Karpas-422 (cell line): Measurements from ENCODE around the gene MYO3A. TPM values are rescaled to one million over a fixed set of nuclear protein-coding genes. Genes with fewer than 3 reads are reported as not detected.

ENCODE experiments used
- DNase-seq: peaks from one replicate; pipeline ENCODE4 v3.0.0-alpha.2; 2015
- H2AFZ ChIP-seq: fragments of 200-600 bp; sonication (generic); 2 replicates; pipeline ENCODE4 v1.6.1; 2014; ENCODE audit warnings: antibody characterized with exemption, low read length, mixed read lengths
- H3K27ac ChIP-seq: fragments of 200-600 bp; sonication (generic); 2 replicates; pipeline ENCODE4 v1.5.1; 2014; ENCODE audit warnings: mild to moderate bottlenecking, low read length, moderate library complexity
- H3K27me3 ChIP-seq: fragments of 200-600 bp; sonication (generic); 2 replicates; pipeline ENCODE4 v1.6.1; 2014; ENCODE audit warnings: low read length, mixed read lengths
- H3K36me3 ChIP-seq: fragments of 200-600 bp; sonication (generic); 2 replicates; pipeline ENCODE4 v1.6.1; 2014; ENCODE audit warnings: low read length, mixed read lengths; ENCODE audit not compliant: insufficient read depth
- H3K4me1 ChIP-seq: fragments of 200-600 bp; sonication (generic); 2 replicates; pipeline ENCODE4 v1.6.1; 2014; ENCODE audit warnings: mild to moderate bottlenecking, low read length, mixed read lengths
- H3K4me2 ChIP-seq: fragments of 200-600 bp; sonication (generic); 2 replicates; pipeline ENCODE4 v1.6.1; 2014; ENCODE audit warnings: low read length, low read depth, mild to moderate bottlenecking; ENCODE audit not compliant: poor library complexity, severe bottlenecking
- H3K4me3 ChIP-seq: fragments of 200-600 bp; sonication (generic); 2 replicates; pipeline ENCODE4 v1.5.1; 2014; ENCODE audit warnings: mild to moderate bottlenecking, antibody characterized with exemption, low read length, mixed read lengths
- H3K79me2 ChIP-seq: fragments of 200-600 bp; sonication (generic); 2 replicates; pipeline ENCODE4 v1.6.1; 2014; ENCODE audit warnings: mild to moderate bottlenecking, low read length, mixed read lengths
- H3K9ac ChIP-seq: fragments of 200-600 bp; sonication (generic); 2 replicates; pipeline ENCODE4 v1.6.0; 2014; ENCODE audit warnings: low read length
- H3K9me2 ChIP-seq: fragments of 200-600 bp; sonication (generic), shearing (Covaris generic); replicated peaks from 2 replicates; pipeline ENCODE4 v1.6.0; 2014; ENCODE audit warnings: mild to moderate bottlenecking, low read length, moderate library complexity; ENCODE audit not compliant: insufficient read depth
- H3K9me3 ChIP-seq: fragments of 300-700, 200-600 bp; sonication (generic); 2 replicates; pipeline ENCODE4 v1.6.1; 2014; ENCODE audit warnings: low read length, mixed read lengths
- H4K20me1 ChIP-seq: fragments of 200-600 bp; sonication (generic); 2 replicates; pipeline ENCODE4 v1.6.1; 2014; ENCODE audit warnings: mild to moderate bottlenecking, antibody characterized with exemption, low read length, low read depth; ENCODE audit not compliant: insufficient read depth
- total RNA-seq: library from RNA; depleted of rRNA; stranded (reverse); fragments of >200 nt; shearing (Covaris generic); gene quantifications from 2 replicates; pipeline ENCODE4 v1.2.3, GENCODE V29; 2014; ENCODE audit warnings: low replicate concordance

Gene MYO3A
- total RNA-seq, 1 experiment from 2014 or later: not detected

DNA sequence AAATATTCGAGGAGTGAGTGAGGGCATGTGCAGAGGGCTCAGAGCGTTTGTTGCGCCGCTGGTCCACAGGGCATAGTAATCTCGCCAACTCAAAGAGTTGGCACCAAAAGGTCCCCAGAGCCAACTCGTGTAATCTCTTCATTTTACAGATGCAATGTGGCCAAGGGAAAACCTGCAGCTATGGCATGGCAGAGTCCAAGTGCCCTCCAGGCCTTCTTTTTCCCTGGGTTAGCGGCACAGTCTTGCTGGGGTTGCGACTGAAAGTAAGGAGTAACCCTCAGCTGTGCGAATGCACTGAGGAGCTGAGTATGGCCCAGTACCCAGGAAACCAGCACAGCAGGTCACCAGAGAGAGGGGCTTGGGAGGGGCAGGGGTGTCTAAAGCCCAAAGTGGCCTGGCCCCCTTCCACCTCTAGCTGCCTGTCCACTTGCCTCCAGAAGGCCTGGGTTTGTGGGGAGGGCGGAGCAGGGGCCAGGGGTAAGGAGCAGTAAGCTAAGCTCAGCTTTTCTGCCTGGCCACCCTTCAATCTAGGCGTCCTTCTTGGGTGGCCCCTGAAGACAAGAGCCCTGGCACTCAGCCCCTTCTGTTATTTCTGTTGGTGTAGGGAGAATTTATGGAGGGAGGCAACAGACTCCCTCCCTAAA, 279.2 kb downstream of the MYO3A start:
- Histone ChIP-seq H3K9me3 (no peaks in the 10 kb centered on the region), H3K27ac (no peak overlapping the region), H3K27me3 (no peaks in the 10 kb centered on the region), H4K20me1 (no peaks in the 10 kb centered on the region), H3K4me2 (no peak overlapping the region), H3K36me3 (no peaks in the 10 kb centered on the region), H3K9ac (no peak overlapping the region), H2AFZ (no peak overlapping the region), H3K4me1 (no peaks in the 10 kb centered on the region), H3K4me3 (no peak overlapping the region), H3K79me2 (no peaks in the 10 kb centered on the region), H3K9me2 (no peaks in the 10 kb centered on the region)
- no peak for DNase-seq

DNA sequence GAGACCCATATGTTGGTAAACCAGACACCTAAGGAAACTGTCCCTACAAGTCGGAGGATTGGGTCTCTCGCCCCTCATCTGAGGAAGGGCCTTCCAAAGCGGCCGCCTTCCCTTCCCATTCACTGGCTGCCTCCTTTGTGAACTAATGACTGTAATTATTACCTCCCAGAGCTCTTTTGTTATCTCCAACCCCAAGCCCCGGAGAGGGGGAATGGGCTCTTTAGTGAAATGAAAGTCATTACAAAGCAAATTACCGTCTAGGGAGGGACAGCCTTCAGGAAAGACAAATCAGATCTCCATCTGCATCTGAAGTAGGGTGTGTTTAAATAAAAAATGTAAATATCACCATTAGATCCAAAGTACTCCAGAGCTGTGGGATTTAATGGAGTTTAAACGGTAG, 280.0 kb downstream of the MYO3A start:
- Histone ChIP-seq H3K9me3 (no peaks in the 10 kb centered on the region), H4K20me1 (no peaks in the 10 kb centered on the region), H3K4me1 (no peaks in the 10 kb centered on the region), H3K36me3 (no peaks in the 10 kb centered on the region), H3K9ac (no peak overlapping the region), H3K4me3 (no peak overlapping the region), H3K27me3 (no peaks in the 10 kb centered on the region), H3K4me2 (no peak overlapping the region), H3K9me2 (no peaks in the 10 kb centered on the region), H3K79me2 (no peaks in the 10 kb centered on the region), H2AFZ (no peak overlapping the region), H3K27ac (no peak overlapping the region)
- DNase-seq: no peak

DNA sequence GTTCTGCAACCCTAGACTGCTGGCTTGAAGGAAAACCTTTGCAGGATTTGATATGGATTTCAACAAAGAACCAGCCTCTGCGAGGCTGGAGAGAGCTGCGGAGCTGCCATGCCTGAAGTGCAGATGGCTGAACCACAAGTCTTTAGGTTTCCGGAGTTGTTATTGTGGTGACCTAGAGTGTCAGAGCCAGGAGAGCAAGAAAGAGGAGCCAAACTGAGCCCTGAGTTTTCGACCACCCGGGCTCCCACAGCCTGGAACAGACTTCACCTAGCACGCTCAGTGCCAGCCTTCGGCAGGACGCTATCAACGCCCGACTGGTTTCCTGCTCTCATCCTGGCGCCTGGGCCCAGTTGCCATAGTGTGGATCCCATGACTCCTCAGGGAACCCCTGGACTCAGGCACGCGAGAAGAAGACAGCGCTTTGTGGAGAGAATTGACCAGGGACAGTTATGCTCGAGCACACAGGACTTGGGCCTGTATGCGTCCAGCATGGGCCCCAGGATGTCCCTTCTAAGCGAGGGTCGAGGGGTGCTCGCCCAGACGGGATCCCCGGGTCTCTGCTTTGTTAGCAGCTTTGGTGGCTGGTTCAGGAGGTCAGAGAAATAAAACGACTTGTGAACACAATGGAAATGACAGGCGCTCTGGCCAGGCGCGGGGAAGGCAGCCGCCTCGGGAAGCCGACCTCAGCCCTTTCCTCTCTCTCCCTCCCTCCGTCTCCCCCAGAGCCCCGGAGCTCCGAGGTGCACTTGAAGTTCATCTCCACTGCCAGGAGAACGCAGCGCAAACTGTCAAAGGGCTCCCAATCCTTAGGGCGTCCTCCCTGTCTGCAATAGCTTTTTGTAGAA, 280.7 kb downstream of the MYO3A start:
- no peaks in the 10 kb centered on the region for H3K4me1 ChIP-seq
- H3K4me2 ChIP-seq: no peak overlapping the region
- H3K27ac ChIP-seq: no peak overlapping the region
- H3K27me3 ChIP-seq: no peaks in the 10 kb centered on the region
- no peak overlapping the region for H2AFZ ChIP-seq
- no peak for DNase-seq
- no peaks in the 10 kb centered on the region for H3K79me2 ChIP-seq
- no peaks in the 10 kb centered on the region for H3K9me2 ChIP-seq
- H3K9ac ChIP-seq: no peak overlapping the region
- H4K20me1 ChIP-seq: no peaks in the 10 kb centered on the region
- no peaks in the 10 kb centered on the region for H3K9me3 ChIP-seq
- H3K36me3 ChIP-seq: no peaks in the 10 kb centered on the region
- no peak overlapping the region for H3K4me3 ChIP-seq

DNA sequence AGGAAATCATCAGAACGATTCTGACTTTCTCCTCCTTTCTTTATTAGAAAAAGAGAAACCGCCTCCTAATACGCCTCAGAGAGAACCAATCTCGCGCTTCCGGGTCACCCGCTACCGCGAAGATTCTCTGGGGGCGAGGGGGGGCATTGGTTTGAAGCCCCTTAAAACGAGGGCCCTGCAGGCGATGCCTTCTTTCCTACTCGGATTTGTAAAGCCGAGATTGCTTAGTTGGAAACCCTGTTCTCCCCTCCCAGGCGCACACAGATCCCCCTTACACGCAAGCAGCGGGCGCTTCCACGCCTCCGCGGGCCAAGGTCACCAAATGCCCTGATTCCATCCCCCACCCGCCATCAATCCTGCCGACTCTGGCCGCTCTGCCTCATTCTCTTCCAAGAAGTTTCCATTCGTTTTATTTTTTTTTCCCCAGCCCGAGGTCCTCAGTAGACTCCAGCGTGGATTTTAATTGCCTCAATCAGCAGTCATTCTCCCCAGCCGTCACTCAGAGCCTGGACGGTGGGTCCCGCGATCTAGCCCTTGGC, 281.4 kb downstream of the MYO3A start:
- H4K20me1 ChIP-seq: no peaks in the 10 kb centered on the region
- no peaks in the 10 kb centered on the region for H3K9me3 ChIP-seq
- H3K4me2 ChIP-seq: no peak overlapping the region
- no peaks in the 10 kb centered on the region for H3K79me2 ChIP-seq
- no peak overlapping the region for H3K9ac ChIP-seq
- H3K27me3 ChIP-seq: no peaks in the 10 kb centered on the region
- no peak overlapping the region for H2AFZ ChIP-seq
- DNase-seq: no peak
- no peaks in the 10 kb centered on the region for H3K36me3 ChIP-seq
- no peaks in the 10 kb centered on the region for H3K9me2 ChIP-seq
- no peak overlapping the region for H3K27ac ChIP-seq
- H3K4me1 ChIP-seq: no peaks in the 10 kb centered on the region
- H3K4me3 ChIP-seq: no peak overlapping the region

DNA sequence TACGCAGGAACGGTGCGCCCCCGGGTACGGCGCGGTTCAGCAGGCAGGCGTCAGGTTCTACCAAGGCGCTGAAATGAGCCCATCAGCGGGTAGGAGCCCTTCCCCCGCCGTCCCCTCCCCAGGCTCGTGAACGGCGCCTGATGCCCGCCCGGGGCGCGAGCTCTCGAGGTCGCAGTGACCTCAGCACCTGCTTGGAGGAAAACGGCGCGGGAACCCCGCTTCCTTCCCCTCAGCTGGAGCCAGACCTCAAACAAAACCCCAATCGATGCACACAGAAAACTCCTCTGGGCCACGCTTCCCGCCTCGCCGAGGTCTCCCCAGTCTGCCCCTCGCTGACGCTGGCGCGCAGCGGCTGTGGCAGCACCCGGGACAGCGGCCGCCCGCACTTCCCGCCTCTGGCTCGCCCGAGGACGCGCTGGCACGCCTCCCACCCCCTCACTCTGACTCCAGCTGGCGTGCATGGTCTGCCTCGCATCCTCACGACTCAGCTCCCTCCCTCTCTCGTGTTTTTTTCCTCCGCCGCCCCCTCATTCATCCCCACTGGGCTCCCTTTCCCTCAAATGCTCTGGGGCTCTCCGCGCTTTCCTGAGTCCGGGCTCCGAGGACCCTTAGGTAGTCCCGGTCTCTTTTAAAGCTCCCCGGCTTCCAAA, 282.0 kb downstream of the MYO3A start:
- H3K27me3 ChIP-seq: no peaks in the 10 kb centered on the region
- H3K4me1 ChIP-seq: no peaks in the 10 kb centered on the region
- no peaks in the 10 kb centered on the region for H3K36me3 ChIP-seq
- DNase-seq: no peak
- no peak overlapping the region for H3K9ac ChIP-seq
- H3K79me2 ChIP-seq: no peaks in the 10 kb centered on the region
- H3K9me3 ChIP-seq: no peaks in the 10 kb centered on the region
- H4K20me1 ChIP-seq: no peaks in the 10 kb centered on the region
- H3K4me2 ChIP-seq: no peak overlapping the region
- no peak overlapping the region for H3K27ac ChIP-seq
- no peak overlapping the region for H3K4me3 ChIP-seq
- H3K9me2 ChIP-seq: no peaks in the 10 kb centered on the region
- H2AFZ ChIP-seq: no peak overlapping the region

DNA sequence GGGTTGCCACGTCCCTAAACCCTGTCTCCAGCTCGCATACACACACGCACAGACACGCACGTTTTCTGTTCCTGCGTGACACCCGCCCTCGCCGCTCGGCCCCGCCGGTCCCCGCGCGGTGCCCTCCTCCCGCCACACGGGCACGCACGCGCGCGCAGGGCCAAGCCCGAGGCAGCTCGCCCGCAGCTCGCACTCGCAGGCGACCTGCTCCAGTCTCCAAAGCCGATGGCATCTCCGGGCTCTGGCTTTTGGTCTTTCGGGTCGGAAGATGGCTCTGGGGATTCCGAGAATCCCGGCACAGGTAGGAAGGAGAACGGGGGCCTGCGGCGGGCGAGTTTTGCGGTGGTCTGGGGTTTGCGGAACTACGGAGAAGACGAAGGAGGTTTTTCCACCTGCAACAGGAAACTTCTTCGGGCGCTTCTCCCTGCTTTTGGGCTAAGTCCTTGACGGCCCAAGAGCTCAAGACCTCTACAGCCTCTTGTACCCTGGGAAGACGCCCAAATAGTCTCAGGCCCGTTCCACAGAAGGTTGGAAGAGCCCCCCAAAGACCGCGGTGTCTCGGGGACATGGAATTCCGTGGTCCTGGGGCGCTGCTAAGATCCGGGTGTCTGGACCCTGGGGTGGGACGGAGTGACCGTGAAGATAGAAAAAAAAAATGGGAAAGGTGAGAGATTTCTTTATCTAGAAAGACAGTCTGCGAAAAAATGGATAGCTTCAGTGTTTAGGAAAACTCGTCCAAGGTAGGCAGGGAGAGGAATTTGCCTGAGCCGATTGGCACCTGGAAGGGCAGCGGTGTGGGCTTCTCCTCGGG, 282.8 kb downstream of the MYO3A start, which contains the start of gene GAD2:
Gene GAD2 (plus strand): TSS at position 190 of the 811 bp plus-strand sequence. CDS start 36 bp downstream, at position 226.
- Histone ChIP-seq H3K9ac (no peak within 1 kb of the TSS), H3K36me3 (no peaks in the 10 kb centered on the region), H3K27ac (no peak within 1 kb of the TSS), H2AFZ (no peak within 1 kb of the TSS), H3K27me3 (no peaks in the 10 kb centered on the region), H3K4me2 (no peak within 1 kb of the TSS), H3K79me2 (no peaks in the 10 kb centered on the region), H3K4me3 (no peak within 1 kb of the TSS), H3K9me2 (no peaks in the 10 kb centered on the region), H3K9me3 (no peaks in the 10 kb centered on the region), H3K4me1 (no peaks in the 10 kb centered on the region), H4K20me1 (no peaks in the 10 kb centered on the region)
- no peak for DNase-seq

DNA sequence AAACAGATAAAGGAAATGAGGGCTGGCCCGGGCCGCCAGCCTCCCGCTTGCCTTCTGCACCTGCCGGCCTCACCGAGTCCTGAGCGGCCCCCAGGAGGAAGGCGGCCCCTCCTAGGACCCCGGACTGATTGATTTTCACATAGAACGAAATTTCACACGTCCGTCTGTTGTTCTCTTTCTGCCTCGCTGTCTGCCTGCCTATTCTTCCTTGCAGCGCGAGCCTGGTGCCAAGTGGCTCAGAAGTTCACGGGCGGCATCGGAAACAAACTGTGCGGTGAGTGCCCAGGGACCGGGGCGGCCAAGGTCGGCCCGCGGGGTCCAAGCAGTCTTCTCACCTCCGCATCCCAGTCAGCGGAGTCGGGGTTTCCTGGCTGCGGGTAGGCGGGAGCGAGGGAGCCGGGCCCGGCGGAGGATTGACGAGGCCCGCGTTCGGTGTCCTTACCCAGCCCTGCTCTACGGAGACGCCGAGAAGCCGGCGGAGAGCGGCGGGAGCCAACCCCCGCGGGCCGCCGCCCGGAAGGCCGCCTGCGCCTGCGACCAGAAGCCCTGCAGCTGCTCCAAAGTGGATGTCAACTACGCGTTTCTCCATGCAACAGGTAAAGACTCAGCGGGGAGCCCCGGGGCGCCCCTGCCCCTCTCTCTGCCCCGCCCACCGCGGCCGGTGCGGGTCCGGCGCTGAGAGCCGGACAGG, 283.5 kb downstream of the MYO3A start:
- H3K36me3 ChIP-seq: no peaks in the 10 kb centered on the region
- no peak overlapping the region for H3K27ac ChIP-seq
- H2AFZ ChIP-seq: no peak overlapping the region
- H3K9me2 ChIP-seq: no peaks in the 10 kb centered on the region
- H3K4me1 ChIP-seq: no peaks in the 10 kb centered on the region
- H4K20me1 ChIP-seq: no peaks in the 10 kb centered on the region
- H3K79me2 ChIP-seq: no peaks in the 10 kb centered on the region
- H3K27me3 ChIP-seq: no peaks in the 10 kb centered on the region
- H3K9ac ChIP-seq: no peak overlapping the region
- DNase-seq: no peak
- H3K4me3 ChIP-seq: no peak overlapping the region
- H3K4me2 ChIP-seq: no peak overlapping the region
- no peaks in the 10 kb centered on the region for H3K9me3 ChIP-seq
